ENCODE results near the gene TRIM16.
"Not testable (repeated sequence)": the region's sequence is repeated elsewhere in the genome, so short reads cannot be mapped to it uniquely, and the experiment has no call there.

- TF ChIP-seq SMAD3 (CRISPR knock-in tag; IDR thresholded peaks at IDR 0.05); ZNF274 (CRISPR knock-in tag; IDR thresholded peaks at IDR 0.05); MYPOP (CRISPR knock-in tag; IDR thresholded peaks at IDR 0.05); SP2 (CRISPR knock-in tag; IDR thresholded peaks at IDR 0.05); ARID2 (CRISPR knock-in tag; IDR thresholded peaks at IDR 0.05; ENCODE audit: borderline replicate concordance); PHF20 (CRISPR knock-in tag; IDR thresholded peaks at IDR 0.05): not testable (repeated sequence)
- TF ChIP-seq, protein P1, sequence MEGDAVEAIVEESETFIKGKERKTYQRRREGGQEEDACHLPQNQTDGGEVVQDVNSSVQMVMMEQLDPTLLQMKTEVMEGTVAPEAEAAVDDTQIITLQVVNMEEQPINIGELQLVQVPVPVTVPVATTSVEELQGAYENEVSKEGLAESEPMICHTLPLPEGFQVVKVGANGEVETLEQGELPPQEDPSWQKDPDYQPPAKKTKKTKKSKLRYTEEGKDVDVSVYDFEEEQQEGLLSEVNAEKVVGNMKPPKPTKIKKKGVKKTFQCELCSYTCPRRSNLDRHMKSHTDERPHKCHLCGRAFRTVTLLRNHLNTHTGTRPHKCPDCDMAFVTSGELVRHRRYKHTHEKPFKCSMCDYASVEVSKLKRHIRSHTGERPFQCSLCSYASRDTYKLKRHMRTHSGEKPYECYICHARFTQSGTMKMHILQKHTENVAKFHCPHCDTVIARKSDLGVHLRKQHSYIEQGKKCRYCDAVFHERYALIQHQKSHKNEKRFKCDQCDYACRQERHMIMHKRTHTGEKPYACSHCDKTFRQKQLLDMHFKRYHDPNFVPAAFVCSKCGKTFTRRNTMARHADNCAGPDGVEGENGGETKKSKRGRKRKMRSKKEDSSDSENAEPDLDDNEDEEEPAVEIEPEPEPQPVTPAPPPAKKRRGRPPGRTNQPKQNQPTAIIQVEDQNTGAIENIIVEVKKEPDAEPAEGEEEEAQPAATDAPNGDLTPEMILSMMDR (CRISPR knock-in tag; IDR thresholded peaks at IDR 0.05): not testable (repeated sequence)
Measured at GRCh38 chr17:15683824-15684478, at the start of gene TRIM16.
